IMR-90 (cell line): ENCODE data around the gene CARMIL1. TPM values are rescaled to one million over a fixed set of nuclear protein-coding genes. Genes with fewer than 3 reads are reported as not detected.

Source experiments
- ATAC-seq: fragments of 200-7000 bp; cut with Tn5 transposase; 2 replicates; pipeline ENCODE4 v1.9.1; 2020; ENCODE audit warnings: low read depth, mild to moderate bottlenecking, moderate library complexity
- BruUV-seq: library from RNA; stranded (reverse); fragments of 400-500 nt; replicated peaks from 2 replicates; lab custom pipeline; 2021; lab: Mats Ljungman, UMichigan
- CTCF ChIA-PET: fragments of 300-600 bp; formaldehyde crosslinking; extraction: SDS; loops from one replicate; lab custom pipeline; 2021; ENCODE audit warnings: antibody characterized with exemption; lab: Yijun Ruan, JAX
- POLR2A ChIA-PET: fragments of 300-600 bp; sonication (Branson Sonifier 250); formaldehyde crosslinking; loops from one replicate; lab custom pipeline; 2022; ENCODE audit warnings: antibody characterized with exemption; ENCODE audit not compliant: unreplicated experiment; lab: Charles Lee
- DNase-seq: peaks from one replicate; pipeline ENCODE4 v3.0.0; 2013
- H2AFZ ChIP-seq: replicated peaks from 2 replicates; pipeline ENCODE3; 2013; ENCODE audit warnings: low read length, mild to moderate bottlenecking; ENCODE audit not compliant: poor library complexity
- H2AK5ac ChIP-seq: 2 replicates; pipeline ENCODE4 v1.6.1; 2013; ENCODE audit warnings: low read depth, low read length, inconsistent platforms
- H2AK9ac ChIP-seq: replicated peaks from 2 replicates; pipeline ENCODE3; 2013; ENCODE audit warnings: mild to moderate bottlenecking, low read depth, low read length, moderate library complexity; ENCODE audit not compliant: poor library complexity
- H2BK120ac ChIP-seq: 2 replicates; pipeline ENCODE4 v1.6.1; 2013; ENCODE audit warnings: low read depth, low read length, inconsistent platforms
- H2BK15ac ChIP-seq: 3 replicates; pipeline ENCODE4 v1.6.1; 2013; ENCODE audit warnings: low read depth, low read length, inconsistent platforms
- H2BK20ac ChIP-seq: 2 replicates; pipeline ENCODE4 v1.6.1; 2013; ENCODE audit warnings: low read depth, mild to moderate bottlenecking, inconsistent platforms, low read length, moderate library complexity
- H2BK5ac ChIP-seq: 2 replicates; pipeline ENCODE4 v1.6.1; 2013; ENCODE audit warnings: mild to moderate bottlenecking, low read depth, low read length, inconsistent platforms; ENCODE audit not compliant: poor library complexity, severe bottlenecking
- H3K14ac ChIP-seq: replicated peaks from 2 replicates; pipeline ENCODE4 v1.6.1; 2013; ENCODE audit warnings: low read depth, low read length, inconsistent platforms
- H3K18ac ChIP-seq: 2 replicates; pipeline ENCODE4 v1.6.1; 2013; ENCODE audit warnings: low read depth, low read length, control low read depth
- H3K23ac ChIP-seq: 2 replicates; pipeline ENCODE4 v1.6.1; 2013; ENCODE audit warnings: low read depth, low read length, inconsistent platforms
- H3K27ac ChIP-seq: 2 replicates; pipeline ENCODE4 v1.5.1; 2013; ENCODE audit warnings: mild to moderate bottlenecking, control low read depth, low read length; ENCODE audit not compliant: insufficient read depth
- H3K27me3 ChIP-seq: 2 replicates; pipeline ENCODE4 v1.6.1; 2013; ENCODE audit warnings: low read length; ENCODE audit not compliant: control insufficient read depth, insufficient read depth
- H3K36me3 ChIP-seq: 2 replicates; pipeline ENCODE4 v1.6.1; 2013; ENCODE audit warnings: low read length, mixed read lengths; ENCODE audit not compliant: control insufficient read depth, insufficient read depth
- H3K4ac ChIP-seq: 2 replicates; pipeline ENCODE4 v1.6.1; 2013; ENCODE audit warnings: low read depth, low read length, inconsistent platforms
- H3K4me1 ChIP-seq: 2 replicates; pipeline ENCODE4 v1.6.1; 2013; ENCODE audit warnings: low read length, mixed read lengths; ENCODE audit not compliant: control insufficient read depth, insufficient read depth
- H3K4me2 ChIP-seq: 2 replicates; pipeline ENCODE4 v1.6.1; 2013; ENCODE audit warnings: low read depth, mild to moderate bottlenecking, control low read depth, low read length, moderate library complexity
- H3K4me3 ChIP-seq: 2 replicates; pipeline ENCODE4 v1.5.1; 2013; ENCODE audit warnings: low read depth, mild to moderate bottlenecking, control low read depth, low read length, moderate library complexity; ENCODE audit not compliant: insufficient read depth
- H3K56ac ChIP-seq: 2 replicates; pipeline ENCODE4 v1.6.1; 2013; ENCODE audit warnings: low read length, inconsistent platforms; ENCODE audit not compliant: insufficient read depth; ENCODE audit errors: extremely low read depth
- H3K79me1 ChIP-seq, 2 experiments: 2 replicates each; pipeline ENCODE4 v1.6.1; 2013; ENCODE audit warnings: low read length in 2 of 2, inconsistent platforms in 1 of 2, low read depth in 1 of 2
- H3K9ac ChIP-seq: 2 replicates; pipeline ENCODE4 v1.6.1; 2013; ENCODE audit warnings: low read depth, low read length, control low read depth
- H3K9me1 ChIP-seq: 2 replicates; pipeline ENCODE4 v1.6.1; 2013; ENCODE audit warnings: low read length, inconsistent platforms; ENCODE audit not compliant: insufficient read depth
- H3K9me3 ChIP-seq: 2 replicates; pipeline ENCODE4 v1.6.1; 2013; ENCODE audit warnings: low read length; ENCODE audit not compliant: control insufficient read depth, insufficient read depth
- H4K20me1 ChIP-seq: 2 replicates; pipeline ENCODE4 v1.6.1; 2013; ENCODE audit warnings: low read length, inconsistent platforms; ENCODE audit not compliant: insufficient read depth
- H4K5ac ChIP-seq: 2 replicates; pipeline ENCODE4 v1.6.1; 2013; ENCODE audit warnings: mild to moderate bottlenecking, low read depth, low read length, control low read depth
- H4K8ac ChIP-seq, 2 experiments: 2 replicates each; pipeline ENCODE4 v1.6.1; 2013; ENCODE audit warnings: low read depth in 2 of 2, low read length in 2 of 2, control low read depth in 1 of 2, inconsistent platforms in 1 of 2
- H4K91ac ChIP-seq: 2 replicates; pipeline ENCODE4 v1.6.1; 2013; ENCODE audit warnings: low read depth, low read length, inconsistent platforms; ENCODE audit not compliant: insufficient read depth
- FOS ChIP-seq: fragments of 150-350 bp; IDR thresholded peaks from 2 replicates; pipeline ENCODE4 v1.6.1; 2016; ENCODE audit warnings: low read depth, low read length
- POLR2A ChIP-seq: IDR thresholded peaks from 2 replicates; pipeline ENCODE4 v1.6.1; 2012; ENCODE audit warnings: mild to moderate bottlenecking, low read depth, low read length
- WGBS, 2 experiments: methylation state at CpG; one replicate each; pipeline versions ENCODE4 v1.1.5 to v1.1.7; 2013; ENCODE audit warnings: missing lambda C conversion rate in 2 of 2; ENCODE audit not compliant: insufficient read length in 1 of 2; ENCODE audit errors: extremely low coverage in 2 of 2; 5-methylcytosine and 5-hydroxymethylcytosine counted together
- dilution Hi-C: fragments of 300-500 bp; cut with HindIII; formaldehyde crosslinking; loops from one replicate; pipeline ENCODE4 v1.14.3; 2018; ENCODE audit warnings: low sequenced_read_pairs; ENCODE audit not compliant: unreplicated experiment
- in situ Hi-C: fragments of 300-500 bp; cut with MboI; formaldehyde crosslinking; loops from 3 replicates; pipeline ENCODE4 v1.14.3; 2019; ENCODE audit warnings: low sequenced_read_pairs, inconsistent platforms, mixed read lengths
- intact Hi-C: fragments of 100-400 bp; cut with micrococcal nuclease; formaldehyde crosslinking; loops from 2 replicates; pipeline ENCODE4 v1.10.0; 2022
- polyA plus RNA-seq, 3 experiments: library from polyadenylated mRNA; depleted of rRNA; stranded (reverse); fragments of >200 nt; gene quantifications; 2 replicates each; pipeline ENCODE4 v1.2.3, GENCODE V29; 2012; ENCODE audit warnings: low replicate concordance in 1 of 3
- total RNA-seq: library from RNA; depleted of rRNA; stranded (reverse); fragments of >200 nt; gene quantifications from 2 replicates; pipeline ENCODE4 v1.2.3, GENCODE V29; 2012

The CARMIL1 gene
- total and polyA plus RNA-seq, 2 of the 4 experiments (the other 2 are of a cell fraction), result 1.3 to 2.9 TPM

DNA sequence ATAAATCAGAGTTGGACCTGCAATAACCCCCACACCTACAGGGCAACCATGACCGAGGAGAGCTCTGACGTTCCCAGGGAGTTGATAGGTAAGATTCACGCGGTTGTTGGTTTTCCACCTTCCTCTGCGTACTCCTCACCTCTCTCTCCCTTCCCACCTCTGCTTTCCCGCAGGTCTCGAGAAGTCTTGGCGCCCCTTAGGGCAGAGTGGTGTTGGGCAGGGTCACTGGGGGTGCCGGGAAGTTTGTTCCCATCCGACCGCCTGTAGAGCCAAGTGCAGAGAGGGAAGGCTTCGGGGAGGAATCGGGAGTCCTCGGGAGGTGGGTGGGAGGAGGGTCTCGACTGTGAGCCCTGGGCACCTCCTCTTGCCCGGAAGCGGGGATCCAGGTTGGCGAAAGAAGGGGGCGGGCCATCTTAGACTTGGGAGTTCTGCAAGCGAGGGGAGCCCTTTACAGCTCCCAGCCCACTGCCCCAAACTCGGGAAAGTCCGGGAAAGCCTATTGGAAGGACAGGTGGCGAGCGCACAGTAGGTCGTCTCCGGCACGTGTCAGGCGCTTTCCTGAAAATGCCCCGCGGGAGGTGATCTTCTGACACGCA is 672 bp downstream of the CARMIL1 start:
- Histone ChIP-seq H4K8ac (peak overlapping the region in 1 of 2 experiments; percentile 26; a peak in 1 of 4 replicates), H3K27me3 (no peaks in the 10 kb centered on the region; the same call in 1 of the 2 replicates), H2AFZ (peak overlapping the region; percentile 96), H4K20me1 (no peaks in the 10 kb centered on the region), H2BK15ac (peak overlapping the region; percentile 71; the same call in 1 of the 3 replicates), H2BK5ac (no peak overlapping the region), H3K9ac (peak overlapping the region; percentile 43), H3K23ac (peak overlapping the region; percentile 91), H3K4ac (peak overlapping the region; percentile 66), H3K4me1 (no peaks in the 10 kb centered on the region), H2AK9ac (peak overlapping the region; percentile 57), H4K5ac (no peak overlapping the region), H3K14ac (peak overlapping the region; percentile 65), H4K91ac (no peak overlapping the region), H3K79me1 (peaks cover 0 to 4% of the 10 kb centered on the region in 2 experiments; a peak in 1 of 4 replicates), H3K4me2 (peak overlapping the region; percentile 97), H2AK5ac (no peak overlapping the region; the same call in 1 of the 2 replicates), H2BK20ac (0 out of 2 replicates have a peak overlapping the region, but pooled peaks have one; percentile 44), H3K9me1 (no peaks in the 10 kb centered on the region), H3K18ac (no peak overlapping the region; the same call in 1 of the 2 replicates), H3K36me3 (no peaks in the 10 kb centered on the region), H3K56ac (peak overlapping the region; percentile 57), H3K4me3 (peak overlapping the region; percentile 80), H3K27ac (no peak overlapping the region), H3K9me3 (no peaks in the 10 kb centered on the region), H2BK120ac (peak overlapping the region; percentile 38; the same call in 1 of the 2 replicates)
- TF ChIP-seq POLR2A (no peak), FOS (no peak)
- DNase-seq, result no peak
- ChIA-PET POLR2A (interaction anchor here (0.5 kb wide), 1 partner anchor 74 kb away, joined by 3 read pairs; no protein-coding TSS in a partner anchor), CTCF (interaction anchor here (0.6 to 3.3 kb wide), 9 partner anchors 10 to 277 kb away, joined by 3 to 42 read pairs (median 4); no protein-coding TSS in a partner anchor)
- ATAC-seq, result no peak
- in situ Hi-C loops (no loop called here), intact Hi-C loops (loop anchor here (1.0 to 2.0 kb wide), 3 partner anchors 79 to 276 kb away; no protein-coding TSS in a partner anchor), dilution Hi-C loops (no loop called here)
- WGBS, 2 experiments, result 9% methylated on average over 7 of the region's 31 CpGs; no CpG with 5 or more reads in 1 of the 2 experiments
- BruUV-seq, result no TSS peak
